GM12864 (cell line): Measurements from ENCODE around the gene GNL1.

Experiments used
- DNase-seq: peaks from one replicate; pipeline ENCODE4 v3.0.0-alpha.2; 2011; ENCODE audit warnings: low read depth
- H3K4me3 ChIP-seq: 2 replicates; pipeline ENCODE4 v1.5.1; 2011; ENCODE audit warnings: mild to moderate bottlenecking, low read depth, low read length, control low read depth
- TF ChIP-seq, protein P1 (sequence below): IDR thresholded peaks from 2 replicates; pipeline ENCODE4 v1.5.1; 2011; ENCODE audit warnings: low read depth, mild to moderate bottlenecking, moderate library complexity, low read length, control low read depth, inconsistent platforms; ENCODE audit errors: missing control alignments

GNL1 gene, protein sequence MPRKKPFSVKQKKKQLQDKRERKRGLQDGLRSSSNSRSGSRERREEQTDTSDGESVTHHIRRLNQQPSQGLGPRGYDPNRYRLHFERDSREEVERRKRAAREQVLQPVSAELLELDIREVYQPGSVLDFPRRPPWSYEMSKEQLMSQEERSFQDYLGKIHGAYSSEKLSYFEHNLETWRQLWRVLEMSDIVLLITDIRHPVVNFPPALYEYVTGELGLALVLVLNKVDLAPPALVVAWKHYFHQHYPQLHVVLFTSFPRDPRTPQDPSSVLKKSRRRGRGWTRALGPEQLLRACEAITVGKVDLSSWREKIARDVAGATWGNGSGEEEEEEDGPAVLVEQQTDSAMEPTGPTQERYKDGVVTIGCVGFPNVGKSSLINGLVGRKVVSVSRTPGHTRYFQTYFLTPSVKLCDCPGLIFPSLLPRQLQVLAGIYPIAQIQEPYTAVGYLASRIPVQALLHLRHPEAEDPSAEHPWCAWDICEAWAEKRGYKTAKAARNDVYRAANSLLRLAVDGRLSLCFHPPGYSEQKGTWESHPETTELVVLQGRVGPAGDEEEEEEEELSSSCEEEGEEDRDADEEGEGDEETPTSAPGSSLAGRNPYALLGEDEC

DNA sequence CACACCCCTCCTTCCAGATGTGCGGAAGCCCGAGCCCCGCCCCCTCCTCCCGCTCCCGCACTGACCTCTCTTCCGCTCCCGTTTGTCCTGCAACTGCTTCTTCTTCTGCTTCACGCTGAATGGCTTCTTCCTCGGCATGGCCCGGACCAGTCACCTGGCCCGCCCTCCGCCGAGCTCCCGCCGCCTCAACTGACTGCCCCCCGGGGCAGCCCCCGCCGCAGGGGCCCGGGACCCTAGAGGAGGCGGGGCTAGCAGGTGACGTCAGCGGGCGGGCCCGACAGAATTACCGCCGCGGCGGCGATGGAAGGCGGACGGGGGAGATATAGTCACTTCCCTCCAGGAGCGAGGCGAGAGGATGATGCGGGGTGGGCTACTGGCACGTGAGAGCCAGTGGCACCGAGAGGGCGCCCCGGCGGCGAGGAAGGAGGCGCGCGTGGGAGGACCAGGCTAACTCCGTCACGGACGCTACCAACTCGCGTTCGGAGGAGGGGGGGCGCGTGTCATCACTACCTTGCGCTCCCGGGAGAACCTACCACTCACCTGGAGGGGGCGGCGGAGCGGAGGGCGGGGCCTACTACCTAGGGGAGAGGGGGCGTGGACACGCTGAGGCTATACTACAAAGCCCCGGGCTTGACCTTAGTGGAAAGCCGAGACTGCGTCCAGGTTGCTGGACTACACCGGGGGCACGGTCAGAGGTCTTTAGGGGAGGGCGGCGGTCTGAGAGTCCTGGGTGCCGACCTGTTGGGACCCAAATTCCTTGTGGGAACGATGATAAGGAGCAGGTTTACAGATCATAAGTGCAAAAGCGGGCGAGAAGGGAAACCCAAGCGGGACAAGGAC lies at the start of gene GNL1:
Gene GNL1 (minus strand): TSS at position 424 of the 840 bp plus-strand sequence. CDS start 286 bp downstream, at position 138.
- DNase-seq, result peak; percentile 90
- peak within 1 kb of the TSS; percentile 96 for H3K4me3 ChIP-seq
- TF ChIP-seq, protein P1, sequence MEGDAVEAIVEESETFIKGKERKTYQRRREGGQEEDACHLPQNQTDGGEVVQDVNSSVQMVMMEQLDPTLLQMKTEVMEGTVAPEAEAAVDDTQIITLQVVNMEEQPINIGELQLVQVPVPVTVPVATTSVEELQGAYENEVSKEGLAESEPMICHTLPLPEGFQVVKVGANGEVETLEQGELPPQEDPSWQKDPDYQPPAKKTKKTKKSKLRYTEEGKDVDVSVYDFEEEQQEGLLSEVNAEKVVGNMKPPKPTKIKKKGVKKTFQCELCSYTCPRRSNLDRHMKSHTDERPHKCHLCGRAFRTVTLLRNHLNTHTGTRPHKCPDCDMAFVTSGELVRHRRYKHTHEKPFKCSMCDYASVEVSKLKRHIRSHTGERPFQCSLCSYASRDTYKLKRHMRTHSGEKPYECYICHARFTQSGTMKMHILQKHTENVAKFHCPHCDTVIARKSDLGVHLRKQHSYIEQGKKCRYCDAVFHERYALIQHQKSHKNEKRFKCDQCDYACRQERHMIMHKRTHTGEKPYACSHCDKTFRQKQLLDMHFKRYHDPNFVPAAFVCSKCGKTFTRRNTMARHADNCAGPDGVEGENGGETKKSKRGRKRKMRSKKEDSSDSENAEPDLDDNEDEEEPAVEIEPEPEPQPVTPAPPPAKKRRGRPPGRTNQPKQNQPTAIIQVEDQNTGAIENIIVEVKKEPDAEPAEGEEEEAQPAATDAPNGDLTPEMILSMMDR, result no peak

DNA sequence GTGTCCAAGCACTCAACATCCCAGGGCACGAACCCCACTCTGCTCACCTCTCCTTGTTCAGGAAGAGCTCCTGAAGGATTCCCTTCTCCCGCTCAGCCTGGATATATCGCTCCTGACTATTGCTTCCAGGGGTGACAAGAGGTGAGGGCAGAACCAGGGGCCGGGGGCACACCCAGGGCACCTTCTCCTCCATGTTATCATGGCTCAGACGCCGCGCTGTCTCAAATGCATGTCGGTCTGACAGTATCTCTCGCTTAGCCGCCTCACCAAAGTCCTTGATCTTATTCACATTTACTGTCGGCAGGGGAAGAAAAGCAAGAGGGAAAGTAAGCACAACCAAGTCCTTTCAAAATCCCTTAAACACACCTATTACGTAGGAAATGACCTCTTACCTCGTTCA lies 47.7 kb upstream of the GNL1 start:
- no peak overlapping the region for H3K4me3 ChIP-seq
- TF ChIP-seq, protein P1, result no peak
- DNase-seq, result no peak

DNA sequence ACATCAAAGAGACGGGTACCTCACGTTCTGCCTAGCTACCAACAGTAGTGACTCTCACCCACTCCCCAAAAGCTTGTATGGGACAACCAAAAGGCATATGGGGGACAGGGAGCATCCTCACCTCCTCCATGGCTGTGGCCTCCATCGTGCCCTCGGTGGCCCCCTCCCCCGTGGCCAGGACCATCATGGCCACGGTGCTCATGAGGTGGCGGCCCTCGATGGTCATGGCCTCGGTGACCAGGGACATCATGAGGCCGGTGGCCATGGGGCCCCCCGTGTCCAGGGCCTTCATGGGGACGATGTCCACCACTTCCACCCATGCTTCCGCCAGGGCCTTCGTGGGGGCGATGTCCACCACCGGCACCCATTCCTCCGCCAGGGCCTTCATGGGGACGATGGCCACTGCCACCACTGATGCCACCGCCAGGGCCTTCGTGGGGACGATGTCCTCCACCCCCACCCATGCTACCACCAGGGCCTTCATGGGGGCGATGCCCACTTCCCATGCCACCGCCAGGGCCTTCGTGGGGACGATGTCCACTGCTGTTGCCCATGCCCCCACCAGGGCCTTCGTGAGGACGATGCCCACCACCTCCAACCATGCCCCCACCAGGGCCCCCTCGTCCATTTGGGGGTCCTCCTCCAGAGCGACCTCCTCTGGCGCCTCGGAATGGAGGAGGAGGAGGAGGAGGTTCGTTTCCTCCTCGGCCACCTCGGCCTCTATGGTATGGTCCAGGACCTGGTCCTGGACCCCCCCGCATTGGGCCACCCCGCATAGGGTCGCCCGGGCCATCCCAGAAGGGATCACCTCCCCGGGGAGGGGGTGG lies 45.7 kb upstream of the GNL1 start:
- no peak for DNase-seq
- TF ChIP-seq, protein P1, result no peak
- H3K4me3 ChIP-seq, result no peak overlapping the region

DNA sequence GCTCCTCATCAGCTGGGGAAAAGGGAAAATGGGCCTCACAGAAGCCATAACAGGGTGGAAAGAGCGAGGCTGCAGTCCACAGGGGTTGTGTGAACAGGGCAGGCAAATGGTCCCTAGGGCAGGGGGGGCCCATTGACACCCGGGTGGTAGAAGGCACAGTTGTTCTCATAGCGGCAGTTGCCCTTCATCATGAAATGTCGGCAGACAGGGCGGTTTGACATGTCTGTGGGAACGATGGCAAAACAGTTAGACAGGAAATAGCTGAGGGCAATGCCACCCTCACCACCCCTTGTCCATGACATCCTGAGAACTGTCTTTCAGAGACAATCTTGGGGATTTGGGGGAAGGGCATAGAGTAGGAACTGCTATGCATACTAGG lies 45.1 kb upstream of the GNL1 start:
- no peak for DNase-seq
- no peak overlapping the region for H3K4me3 ChIP-seq
- TF ChIP-seq, protein P1, result no peak

DNA sequence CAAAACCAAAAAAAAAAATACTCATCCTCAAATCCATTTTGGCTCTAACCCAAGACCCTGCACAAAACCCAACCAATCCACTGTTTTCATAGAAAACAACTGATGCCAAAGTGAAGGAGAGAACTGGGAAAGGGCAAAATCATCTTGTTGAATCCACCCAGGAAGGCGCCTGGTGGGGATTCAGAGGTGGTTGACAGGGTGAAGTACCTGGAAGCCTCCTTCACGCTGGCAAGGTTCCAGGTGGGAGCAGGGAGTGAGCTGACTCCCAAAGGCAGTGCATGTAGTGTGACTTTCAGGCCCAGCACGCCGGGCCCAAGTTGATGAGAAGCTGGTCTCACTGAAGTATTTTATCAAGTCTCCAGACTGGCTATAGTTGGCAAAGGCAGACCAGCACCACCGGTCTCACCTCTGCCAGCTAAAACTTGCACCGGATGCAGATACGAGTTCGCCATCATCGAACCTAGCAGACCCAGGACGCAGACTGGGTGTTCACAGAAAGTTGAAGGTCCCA lies 44.2 kb upstream of the GNL1 start:
- no peak overlapping the region for H3K4me3 ChIP-seq
- DNase-seq, result no peak
- TF ChIP-seq, protein P1, result no peak
